KG1 (cell line): ENCODE data around the gene FYN.

ENCODE experiments used
- DNase-seq: peaks from one replicate; lab custom pipeline; 2025; lab: John Stamatoyannopoulos, UW

The FYN gene

GRCh38 chr6:111769365-111770152 lies 103.7 kb downstream of the FYN start:
- DNase-seq, result no peak

- no peak for DNase-seq
Observed at GRCh38 chr6:111768431-111768770, 104.9 kb downstream of the FYN start.

- DNase-seq, result no peak
Observed at GRCh38 chr6:111767752-111768430, 105.4 kb downstream of the FYN start.

- DNase-seq, result no peak
Observed at GRCh38 chr6:111766201-111766857, 106.9 kb downstream of the FYN start.

GRCh38 chr6:111765763-111766162 lies 107.5 kb downstream of the FYN start:
- DNase-seq, result no peak

GRCh38 chr6:111764238-111765175 lies 108.7 kb downstream of the FYN start:
- no peak for DNase-seq

- no peak for DNase-seq
Observed at GRCh38 chr6:111763381-111763780, 109.9 kb downstream of the FYN start.

GRCh38 chr6:111761783-111762312 lies 111.4 kb downstream of the FYN start:
- DNase-seq, result no peak

- DNase-seq, result no peak
Observed at GRCh38 chr6:111761212-111761611, 112.0 kb downstream of the FYN start.

- DNase-seq, result no peak
Observed at GRCh38 chr6:111759836-111760785, 113.1 kb downstream of the FYN start.

- no peak for DNase-seq
Observed at GRCh38 chr6:111759331-111759835, 113.9 kb downstream of the FYN start.

- no peak for DNase-seq
Observed at GRCh38 chr6:111758608-111759329, 114.5 kb downstream of the FYN start.

GRCh38 chr6:111757342-111757741 lies 115.9 kb downstream of the FYN start:
- DNase-seq, result no peak

GRCh38 chr6:111754423-111754822 lies 118.8 kb downstream of the FYN start:
- DNase-seq, result no peak

GRCh38 chr6:111753573-111753972 lies 119.7 kb downstream of the FYN start:
- DNase-seq, result no peak

GRCh38 chr6:111752476-111752875 lies 120.8 kb downstream of the FYN start:
- no peak for DNase-seq

- no peak for DNase-seq
Observed at GRCh38 chr6:111750753-111751673, 122.2 kb downstream of the FYN start.

GRCh38 chr6:111750153-111750552 lies 123.1 kb downstream of the FYN start:
- DNase-seq, result no peak

GRCh38 chr6:111748231-111748647 lies 125.0 kb downstream of the FYN start:
- no peak for DNase-seq
